A549 (cell line): ENCODE data around the gene APEX1. TPM values are rescaled to one million over a fixed set of nuclear protein-coding genes. Genes with fewer than 3 reads are reported as not detected.

Source experiments
- ATAC-seq, 2 experiments: fragments of 200-7000 bp in 1 of 2; fragments of >200 bp in 1 of 2; cut with Nextera tagmentation in 1 of 2; cut with Tn5 transposase in 1 of 2; 3 replicates each; pipeline versions ENCODE4 v1.8.0 to v1.9.1; 2018 to 2020; ENCODE audit warnings: mild to moderate bottlenecking in 1 of 2, moderate library complexity in 1 of 2
- CTCF ChIA-PET: fragments of 300-600 bp; sonication (Branson Sonifier 250); formaldehyde crosslinking; extraction: SDS; loops from one replicate; lab custom pipeline; 2021; ENCODE audit warnings: antibody characterized with exemption, inconsistent platforms; lab: Yijun Ruan, JAX
- POLR2A ChIA-PET: fragments of 350-600 bp; formaldehyde crosslinking; extraction: SDS; loops from one replicate; lab custom pipeline; 2021; ENCODE audit warnings: antibody characterized with exemption, inconsistent platforms; lab: Yijun Ruan, JAX
- DNase-seq, 2 experiments: peaks; one replicate each; pipeline versions ENCODE4 v3.0.0 to v3.0.0-alpha.2; 2011 to 2016; ENCODE audit warnings: low read depth in 1 of 2, low spot score in 1 of 2
- FAIRE-seq: peaks from 2 replicates; lab custom pipeline; 2011; peaks lifted over from hg19 to GRCh38; lab: Jason Lieb, UNC
- H3K27ac ChIP-seq, 2 experiments: fragments of >200 bp; sonication (Bioruptor Twin); formaldehyde crosslinking; 3 replicates each; pipeline ENCODE4 v1.5.1; 2016 to 2017
- H3K4me1 ChIP-seq: fragments of >200 bp; sonication (Bioruptor Twin); formaldehyde crosslinking; 3 replicates; pipeline ENCODE4 v1.6.1; 2016
- H3K4me2 ChIP-seq: fragments of >200 bp; sonication (Bioruptor Twin); formaldehyde crosslinking; 3 replicates; pipeline ENCODE4 v1.6.1; 2016
- H3K4me3 ChIP-seq: fragments of >200 bp; sonication (Bioruptor Twin); formaldehyde crosslinking; 3 replicates; pipeline ENCODE4 v1.5.1; 2016
- H3K9me3 ChIP-seq: fragments of >200 bp; sonication (Bioruptor Twin); formaldehyde crosslinking; 3 replicates; pipeline ENCODE4 v1.6.1; 2016
- BHLHE40 ChIP-seq: IDR thresholded peaks from 2 replicates; pipeline ENCODE4 v1.6.1; 2012; ENCODE audit warnings: low read depth, low read length, inconsistent platforms
- CBX8 ChIP-seq: fragments of 200-600 bp; sonication (generic); IDR thresholded peaks from 2 replicates; pipeline ENCODE4 v1.6.1; 2016
- CHD2 ChIP-seq: fragments of 150-350 bp; IDR thresholded peaks from 2 replicates; pipeline ENCODE4 v1.6.1; 2014; ENCODE audit warnings: low read length; ENCODE audit not compliant: partially characterized antibody
- CHD4 ChIP-seq: fragments of 200-600 bp; sonication (generic); IDR thresholded peaks from 2 replicates; pipeline ENCODE4 v1.6.1; 2016; ENCODE audit warnings: antibody characterized with exemption, mild to moderate bottlenecking, borderline replicate concordance
- EHF ChIP-seq: fragments of 250-450 bp; sonication (Bioruptor Pico); IDR thresholded peaks from 2 replicates; pipeline ENCODE4 v1.5.0; 2020; ENCODE audit warnings: mild to moderate bottlenecking
- EP300 ChIP-seq, 2 experiments: fragments of >200 bp; sonication (Bioruptor Twin); formaldehyde crosslinking; IDR thresholded peaks; 2 replicates in 1 of 2; 3 replicates in 1 of 2; pipeline ENCODE4 v1.6.1; 2016 to 2017
- ESRRA ChIP-seq: fragments of 150-350 bp; IDR thresholded peaks from 2 replicates; pipeline ENCODE4 v1.6.1; 2014; ENCODE audit warnings: mild to moderate bottlenecking, low read length, borderline replicate concordance
- FOSB ChIP-seq: fragments of 250-450 bp; sonication (Bioruptor Pico); IDR thresholded peaks from 2 replicates; pipeline ENCODE4 v1.5.0; 2020; ENCODE audit warnings: mild to moderate bottlenecking, moderate library complexity
- GATA3 ChIP-seq: IDR thresholded peaks from 2 replicates; pipeline ENCODE4 v1.6.1; 2012; ENCODE audit warnings: borderline replicate concordance
- HES2 ChIP-seq: fragments of >200 bp; sonication (Bioruptor Twin); formaldehyde crosslinking; IDR thresholded peaks from 2 replicates; pipeline ENCODE4 v1.6.1; 2016
- KDM5A ChIP-seq: fragments of 200-600 bp; sonication (generic); IDR thresholded peaks from 2 replicates; pipeline ENCODE4 v1.6.1; 2016; ENCODE audit warnings: antibody characterized with exemption, mild to moderate bottlenecking
- MYC ChIP-seq: IDR thresholded peaks from 2 replicates; pipeline ENCODE4 v1.6.1; 2012; ENCODE audit warnings: mild to moderate bottlenecking, inconsistent platforms, low read length, improper control_type of control experiment, borderline replicate concordance
- PBX3 ChIP-seq: IDR thresholded peaks from 2 replicates; pipeline ENCODE4 v1.6.1; 2012
- POLR2A ChIP-seq: IDR thresholded peaks from 2 replicates; pipeline ENCODE4 v1.6.1; 2012; ENCODE audit warnings: mild to moderate bottlenecking, low read length
- RCOR1 ChIP-seq: fragments of 150-350 bp; IDR thresholded peaks from 2 replicates; pipeline ENCODE4 v1.6.1; 2014; ENCODE audit warnings: antibody characterized with exemption, low read length, low read depth
- RNF2 ChIP-seq: fragments of 200-600 bp; sonication (generic); IDR thresholded peaks from 2 replicates; pipeline ENCODE4 v1.6.1; 2016; ENCODE audit warnings: low read depth, mild to moderate bottlenecking, antibody characterized with exemption, moderate library complexity, borderline replicate concordance
- TFCP2L1 ChIP-seq: fragments of 250-450 bp; sonication (Bioruptor Pico); IDR thresholded peaks from 2 replicates; pipeline ENCODE4 v1.5.0; 2021; ENCODE audit warnings: mild to moderate bottlenecking
- TP53 ChIP-seq: fragments of 250-450 bp; sonication (Bioruptor Pico); IDR thresholded peaks from 2 replicates; pipeline ENCODE4 v1.5.0; 2021; ENCODE audit warnings: mild to moderate bottlenecking, moderate library complexity
- ZSCAN20 ChIP-seq: fragments of 250-450 bp; sonication (Bioruptor Pico); IDR thresholded peaks from 2 replicates; pipeline ENCODE4 v1.8.0; 2022; ENCODE audit warnings: mild to moderate bottlenecking, moderate library complexity
- WGBS: methylation state at CpG from one replicate; pipeline ENCODE4 v1.1.6; 2017; ENCODE audit errors: missing lambda C conversion rate; 5-methylcytosine and 5-hydroxymethylcytosine counted together
- polyA plus RNA-seq, 4 experiments: library from polyadenylated mRNA; depleted of rRNA in 3 of 4; stranded (reverse); fragments of >200 nt; fragmentation: RNase III in 1 of 4; extraction: RNeasy Plus Mini Kit Qiagen cat#74134 plus additional on column Dnase treatment in 1 of 4; gene quantifications; 2 replicates in 3 of 4; 3 replicates in 1 of 4; pipeline ENCODE4 v1.2.3, GENCODE V29; 2011 to 2017
- TF ChIP-seq, protein P1 (sequence below): fragments of >200 bp; sonication (Bioruptor Twin); formaldehyde crosslinking; IDR thresholded peaks from 3 replicates; pipeline ENCODE4 v1.5.1; 2016
- TF ChIP-seq, protein P2 (sequence below): IDR thresholded peaks from 2 replicates; pipeline ENCODE4 v1.6.1; 2012

The APEX1 gene
- polyA plus RNA-seq, 2 of the 4 experiments (the other 2 are of a cell fraction) = 312 to 324 TPM

DNA sequence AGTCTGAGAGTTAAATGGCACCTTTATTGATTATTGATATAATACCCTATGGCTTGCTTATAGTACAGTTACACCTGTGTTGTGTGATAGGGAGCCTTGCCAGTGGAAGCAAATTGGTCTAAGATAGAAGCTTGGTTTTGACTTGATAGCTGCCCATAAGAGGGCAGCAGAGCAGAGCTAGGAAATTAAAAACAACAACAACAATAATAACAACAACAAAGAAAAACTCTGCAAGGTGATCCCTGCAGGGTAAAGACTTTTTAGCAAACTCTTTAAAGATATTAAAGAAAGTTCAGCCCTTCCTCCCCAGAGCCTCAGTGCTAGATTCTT, 32.3 kb downstream of the APEX1 start:
- ChIA-PET POLR2A (no interaction called here), CTCF (interaction anchor here (1.0 to 1.2 kb wide), 3 partner anchors 17 to 160 kb away, joined by 3 read pairs; no protein-coding TSS in a partner anchor)
- TF ChIP-seq MYC (no peak), CHD2 (no peak), TFCP2L1 (CRISPR knock-in tag) (no peak), TP53 (CRISPR knock-in tag) (no peak), ZSCAN20 (no peak), GATA3 (no peak), PBX3 (no peak), POLR2A (no peak), HES2 (no peak), RNF2 (no peak), RCOR1 (no peak), FOSB (no peak), BHLHE40 (no peak), KDM5A (no peak), EP300 (IDR thresholded peaks at IDR 0.05) (no peak), EHF (CRISPR knock-in tag) (no peak), CBX8 (no peak), ESRRA (no peak)
- TF ChIP-seq, protein P1, sequence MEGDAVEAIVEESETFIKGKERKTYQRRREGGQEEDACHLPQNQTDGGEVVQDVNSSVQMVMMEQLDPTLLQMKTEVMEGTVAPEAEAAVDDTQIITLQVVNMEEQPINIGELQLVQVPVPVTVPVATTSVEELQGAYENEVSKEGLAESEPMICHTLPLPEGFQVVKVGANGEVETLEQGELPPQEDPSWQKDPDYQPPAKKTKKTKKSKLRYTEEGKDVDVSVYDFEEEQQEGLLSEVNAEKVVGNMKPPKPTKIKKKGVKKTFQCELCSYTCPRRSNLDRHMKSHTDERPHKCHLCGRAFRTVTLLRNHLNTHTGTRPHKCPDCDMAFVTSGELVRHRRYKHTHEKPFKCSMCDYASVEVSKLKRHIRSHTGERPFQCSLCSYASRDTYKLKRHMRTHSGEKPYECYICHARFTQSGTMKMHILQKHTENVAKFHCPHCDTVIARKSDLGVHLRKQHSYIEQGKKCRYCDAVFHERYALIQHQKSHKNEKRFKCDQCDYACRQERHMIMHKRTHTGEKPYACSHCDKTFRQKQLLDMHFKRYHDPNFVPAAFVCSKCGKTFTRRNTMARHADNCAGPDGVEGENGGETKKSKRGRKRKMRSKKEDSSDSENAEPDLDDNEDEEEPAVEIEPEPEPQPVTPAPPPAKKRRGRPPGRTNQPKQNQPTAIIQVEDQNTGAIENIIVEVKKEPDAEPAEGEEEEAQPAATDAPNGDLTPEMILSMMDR = no peak; the same call in 2 of the 3 replicates
- TF ChIP-seq, protein P2, sequence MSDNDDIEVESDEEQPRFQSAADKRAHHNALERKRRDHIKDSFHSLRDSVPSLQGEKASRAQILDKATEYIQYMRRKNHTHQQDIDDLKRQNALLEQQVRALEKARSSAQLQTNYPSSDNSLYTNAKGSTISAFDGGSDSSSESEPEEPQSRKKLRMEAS = no peak
- Histone ChIP-seq H3K4me1 (no peaks in the 10 kb centered on the region), H3K9me3 (no peaks in the 10 kb centered on the region), H3K27ac (no peak overlapping the region), H3K4me3 (no peak overlapping the region), H3K4me2 (no peak overlapping the region)
- FAIRE-seq (no peak), ATAC-seq (no peak), DNase-seq (no peak)

GRCh38 chr14:20489093-20489994, 34.3 kb downstream of the APEX1 start:
- CTCF ChIA-PET = interaction anchor here (0.7 to 1.8 kb wide), 2 partner anchors 73 to 481 kb away, joined by 3 to 4 read pairs; no protein-coding TSS in a partner anchor
- no peak overlapping the region for H3K27ac ChIP-seq
- ATAC-seq (0 out of 6 replicates have a peak, but pooled peaks of 1 of the 2 experiments have one; percentile 13), DNase-seq (no peak), FAIRE-seq (no peak)
- no peak overlapping the region for H3K4me3 ChIP-seq
- H3K4me2 ChIP-seq = no peak overlapping the region
- POLR2A ChIA-PET = interaction anchor here (0.6 kb wide), 1 partner anchor 11 kb away, joined by 3 read pairs; no protein-coding TSS in a partner anchor
- TF ChIP-seq HES2 = no peak
- H3K4me1 ChIP-seq = no peaks in the 10 kb centered on the region
- no peaks in the 10 kb centered on the region for H3K9me3 ChIP-seq
- 30% methylated on average over 6 of the region's 6 CpGs for WGBS

DNA sequence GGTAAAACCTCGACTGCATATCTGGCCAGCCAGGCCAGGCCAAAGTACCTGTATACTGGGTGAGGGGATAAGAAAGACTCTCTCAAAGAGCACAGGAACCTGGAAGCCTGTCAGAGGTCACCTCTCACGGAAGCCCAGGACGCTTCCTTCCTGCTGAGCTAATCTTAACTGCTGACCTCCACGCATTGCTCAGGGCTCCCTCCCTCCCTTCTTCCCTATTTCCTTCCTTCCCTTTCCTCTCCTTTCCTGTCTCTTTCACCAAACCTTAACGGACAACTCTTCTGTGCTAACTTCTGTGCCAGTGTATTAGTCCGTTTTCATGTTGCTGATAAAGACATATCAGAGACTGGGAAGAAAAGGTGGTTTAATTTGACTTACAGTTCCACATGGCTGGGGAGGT, 35.5 kb downstream of the APEX1 start:
- FAIRE-seq (no peak), ATAC-seq (no peak), DNase-seq (no peak)
- POLR2A ChIA-PET = interaction anchor here (1.1 kb wide), 1 partner anchor 21 kb away, joined by 3 read pairs; no protein-coding TSS in a partner anchor
- TF ChIP-seq CHD4 = no peak
- no peak overlapping the region for H3K4me2 ChIP-seq
- CTCF ChIA-PET = interaction anchor here (1.8 kb wide), 1 partner anchor 75 kb away, joined by 4 read pairs; no protein-coding TSS in a partner anchor
- H3K4me3 ChIP-seq = no peak overlapping the region
- H3K9me3 ChIP-seq = no peaks in the 10 kb centered on the region
- no peaks in the 10 kb centered on the region for H3K4me1 ChIP-seq
- H3K27ac ChIP-seq = no peak overlapping the region
- 59% methylated on average over 6 of the region's 6 CpGs for WGBS
